ENCODE results near the gene AKAP14. TPM values are rescaled to one million over a fixed set of nuclear protein-coding genes. Genes with fewer than 3 reads are reported as not detected.
"Not testable (repeated sequence)": the region's sequence is repeated elsewhere in the genome, so short reads cannot be mapped to it uniquely, and the experiment has no call there.

AKAP14 gene
- polyA plus RNA-seq, 12 donors, result not detected

- DNase-seq, result no peak
Observed at GRCh38 chrX:119919835-119920585, 24.3 kb downstream of the AKAP14 start.

- not testable (repeated sequence) for DNase-seq
Observed at GRCh38 chrX:119922391-119922790, 26.7 kb downstream of the AKAP14 start.

GRCh38 chrX:119935215-119935874, 39.7 kb downstream of the AKAP14 start:
- no peak for DNase-seq

- DNase-seq, result no peak
Observed at GRCh38 chrX:119941336-119941735, 45.6 kb downstream of the AKAP14 start.

GRCh38 chrX:119942173-119942819, 46.6 kb downstream of the AKAP14 start:
- no peak for DNase-seq

GRCh38 chrX:119942831-119943184, 47.1 kb downstream of the AKAP14 start:
- no peak for DNase-seq

GRCh38 chrX:119943185-119943988, 47.7 kb downstream of the AKAP14 start, which contains the start of gene NKAP:
Gene NKAP, minus strand, starts transcription at chrX:119943751. Its CDS starts 146 bp downstream, at chrX:119943605.
- peak; percentile 92 for DNase-seq

- no peak for DNase-seq
Observed at GRCh38 chrX:119945481-119945880, 49.8 kb downstream of the AKAP14 start.

GRCh38 chrX:119948381-119948780, 52.7 kb downstream of the AKAP14 start:
- no peak for DNase-seq

GRCh38 chrX:119954374-119954773, 58.7 kb downstream of the AKAP14 start:
- no peak for DNase-seq

- not testable (repeated sequence) for DNase-seq
Observed at GRCh38 chrX:119955807-119956570, 60.3 kb downstream of the AKAP14 start.

GRCh38 chrX:119960625-119961024, 64.9 kb downstream of the AKAP14 start:
- DNase-seq, result no peak

GRCh38 chrX:119966837-119967236, 71.1 kb downstream of the AKAP14 start:
- not testable (repeated sequence) for DNase-seq

Other genes starting within 250 kb of the AKAP14 start
- gene SEPTIN6, start 202.7 kb upstream of the AKAP14 start, polyA plus RNA-seq (ENCODE audit: insufficient read length in 12 of 12), result 10 to 100 TPM in 11 of 12 donors, not detected in 1; 22.0 to 54.1 (median 35.0) TPM
- gene SOWAHD, start 137.3 kb upstream of the AKAP14 start, polyA plus RNA-seq (ENCODE audit: insufficient read length in 12 of 12), result under 1 TPM in 10 of 12 donors, not detected in 2; 0.20 to 0.57 (median 0.32) TPM
- gene RPL39, start 104.3 kb upstream of the AKAP14 start, polyA plus RNA-seq (ENCODE audit: insufficient read length in 12 of 12), result 1,000 to 10,000 TPM; 1,340 to 4,447 (median 3,172) TPM
- gene UPF3B, start 42.9 kb upstream of the AKAP14 start, polyA plus RNA-seq (ENCODE audit: insufficient read length in 12 of 12), result 10 to 100 TPM in 11 of 12 donors, not detected in 1; 10.6 to 27.4 (median 13.1) TPM
- 10 to 100 TPM in 3 of 12 donors, 1 to 10 TPM in 7, not detected in 2; 8.0 to 11.9 (median 8.9) TPM for gene RNF113A, start 24.2 kb upstream of the AKAP14 start, polyA plus RNA-seq (ENCODE audit: insufficient read length in 12 of 12)
- 100 to 1,000 TPM in 5 of 12 donors, 10 to 100 TPM in 6, not detected in 1; 61.6 to 113 (median 98.4) TPM for gene NDUFA1, start 24.1 kb upstream of the AKAP14 start, polyA plus RNA-seq (ENCODE audit: insufficient read length in 12 of 12)
- 10 to 100 TPM in 6 of 12 donors, 1 to 10 TPM in 5, not detected in 1; 7.7 to 12.3 (median 10.1) TPM for gene NKAP, start 47.9 kb downstream of the AKAP14 start, polyA plus RNA-seq (ENCODE audit: insufficient read length in 12 of 12)
- gene RHOXF2B, start 181.8 kb downstream of the AKAP14 start, polyA plus RNA-seq (ENCODE audit: insufficient read length in 12 of 12), result under 1 TPM in 3 of 12 donors, not detected in 9; 0.08 to 0.09 (median 0.08) TPM
- gene RHOXF1, start 220.0 kb downstream of the AKAP14 start, polyA plus RNA-seq (ENCODE audit: insufficient read length in 12 of 12), result under 1 TPM in 3 of 12 donors, not detected in 9; 0.59 to 0.89 (median 0.80) TPM

All from muscle of arm (tissue), 12 donors.